K562 (cell line): ENCODE results near the gene ZGLP1. TPM values are rescaled to one million over a fixed set of nuclear protein-coding genes. Genes with fewer than 3 reads are reported as not detected.

ENCODE experiments used
- CTCFL ChIP-seq: IDR thresholded peaks from 2 replicates; pipeline ENCODE4 v1.6.1; 2011; ENCODE audit warnings: borderline replicate concordance, low read depth, mild to moderate bottlenecking, moderate library complexity, low read length; ENCODE audit not compliant: insufficient read depth, poor library complexity, severe bottlenecking
- ELF2 ChIP-seq: fragments of 250-450 bp; sonication (Bioruptor Pico); IDR thresholded peaks from 2 replicates; pipeline ENCODE4 v1.5.0; 2021; ENCODE audit warnings: mild to moderate bottlenecking
- FOXO4 ChIP-seq: fragments of 450-650 bp; formaldehyde crosslinking; IDR thresholded peaks from 2 replicates; pipeline ENCODE4 v1.4.0; 2020; ENCODE audit warnings: mild to moderate bottlenecking, moderate library complexity
- FOXP1 ChIP-seq: sonication (generic); formaldehyde crosslinking; IDR thresholded peaks from 2 replicates; pipeline ENCODE4 v1.8.0; 2022; ENCODE audit warnings: mild to moderate bottlenecking, missing genetic modification reagents
- HMGN3 ChIP-seq: IDR thresholded peaks from 2 replicates; pipeline ENCODE4 v1.6.1; 2011; ENCODE audit warnings: borderline replicate concordance, low read depth, mild to moderate bottlenecking, mixed read lengths, low read length; ENCODE audit not compliant: insufficient read length; ENCODE audit errors: extremely low read depth
- MTA1 ChIP-seq: fragments of 450-650 bp; IDR thresholded peaks from 2 replicates; pipeline ENCODE4 v1.6.1; 2017; ENCODE audit warnings: borderline replicate concordance
- NR4A1 ChIP-seq, 2 experiments: fragments of 250-450 bp in 1 of 2; fragments of 450-650 bp in 1 of 2; sonication (Bioruptor Pico) in 1 of 2; IDR thresholded peaks; 2 replicates each; pipeline versions ENCODE4 v1.4.0 to v1.6.1; 2016 to 2020; ENCODE audit warnings: mild to moderate bottlenecking in 2 of 2, missing compliant biosample characterization in 1 of 2, missing genetic modification characterization in 1 of 2, moderate library complexity in 1 of 2
- RERE ChIP-seq: sonication (generic); formaldehyde crosslinking; IDR thresholded peaks from 2 replicates; pipeline ENCODE4 v1.8.0; 2023; ENCODE audit warnings: missing genetic modification reagents, mild to moderate bottlenecking, borderline replicate concordance
- SUPT5H ChIP-seq: fragments of 450-650 bp; IDR thresholded peaks from 2 replicates; pipeline ENCODE4 v1.6.1; 2016
- TFAM ChIP-seq: fragments of 250-450 bp; sonication (Bioruptor Pico); conservative IDR thresholded peaks from 2 replicates; pipeline ENCODE4 v1.5.0; 2021; ENCODE audit warnings: mild to moderate bottlenecking, moderate library complexity
- ZBTB7A ChIP-seq: IDR thresholded peaks from 2 replicates; pipeline ENCODE4 v1.6.1; 2011; ENCODE audit warnings: low read depth, mild to moderate bottlenecking, low read length, moderate library complexity, borderline replicate concordance; ENCODE audit not compliant: control insufficient read depth
- ZNF324 ChIP-seq: fragments of 250-450 bp; sonication (Bioruptor Pico); IDR thresholded peaks from 2 replicates; pipeline ENCODE4 v1.4.0; 2020; ENCODE audit warnings: mild to moderate bottlenecking
- polyA plus RNA-seq, 8 experiments: library from polyadenylated mRNA; depleted of rRNA in 4 of 8; stranded (reverse) in 5 of 8; unstranded in 3 of 8; fragments of >200 nt; fragmentation: Nextera tagmentation in 2 of 8; fragmentation: Illumina TruSeq in 1 of 8; extraction: Ambion mirVana in 2 of 8; extraction: Trizol in 1 of 8; gene quantifications; 2 replicates each; pipeline versions ENCODE4 v1.2.1 to v1.2.3, GENCODE V29; 2011 to 2014; ENCODE audit warnings: inconsistent platforms in 1 of 8, missing spikeins in 1 of 8
- total RNA-seq, 7 experiments: library from RNA; depleted of rRNA in 6 of 7; stranded (reverse); fragments of >200 nt in 6 of 7; fragmentation: Illumina TruSeq in 2 of 7; extraction: Trizol in 2 of 7; gene quantifications; 2 replicates each; pipeline versions ENCODE4 v1.2.1 to v1.2.3, GENCODE V29; 2011 to 2021; ENCODE audit warnings: low replicate concordance in 1 of 7
- TF ChIP-seq, protein P1 (sequence below): sonication (generic); formaldehyde crosslinking; IDR thresholded peaks from 2 replicates; pipeline ENCODE4 v1.8.1; 2023; ENCODE audit warnings: mild to moderate bottlenecking, missing genetic modification reagents

ZGLP1 gene
- total and polyA plus RNA-seq, 9 of the 15 experiments (the other 6 are each of a cell fraction or from before 2014, with no cell fraction given): 0.24 to 4.5 (median 2.2) TPM

DNA sequence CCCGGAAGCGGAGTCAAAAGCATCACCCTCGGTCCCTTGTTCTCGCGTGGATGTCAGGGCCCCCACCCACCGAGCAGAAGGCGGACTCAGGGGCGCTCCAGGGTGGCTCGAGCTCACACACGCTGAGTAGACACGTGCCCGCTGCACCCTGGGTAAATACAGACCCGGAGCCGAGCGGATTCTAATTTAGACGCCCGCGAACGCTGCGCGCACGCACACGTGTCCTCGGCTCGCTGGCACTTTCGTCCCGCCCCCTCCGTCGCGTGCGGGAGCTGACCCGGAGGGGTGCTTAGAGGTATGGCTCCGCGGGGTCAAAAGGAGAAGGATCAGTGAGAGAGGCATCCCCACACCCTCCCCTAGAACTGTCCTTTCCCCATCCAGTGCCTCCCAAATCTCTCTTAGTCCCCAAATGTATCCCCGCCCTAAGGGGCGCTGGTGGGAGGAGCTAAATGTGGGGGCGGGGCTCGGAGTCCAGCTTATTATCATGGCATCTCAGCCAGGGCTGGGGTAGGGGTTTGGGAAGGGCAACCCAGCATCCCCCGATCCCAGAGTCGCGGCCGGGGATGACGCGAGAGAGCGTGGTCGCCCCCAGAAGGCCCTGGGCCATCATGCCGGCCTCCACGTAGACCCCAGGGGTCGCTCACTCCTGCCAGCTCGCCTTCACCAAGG, 20.3 kb downstream of the ZGLP1 start (continued):
- TF ChIP-seq CTCFL (peak; percentile 34), ZBTB7A (peak; percentile 93), FOXO4 (0 out of 2 replicates have a peak, but pooled peaks have one; percentile 34), HMGN3 (peak; percentile 65), SUPT5H (no peak), ELF2 (CRISPR knock-in tag) (peak; percentile 71; the same call in 1 of the 2 replicates), TFAM (CRISPR knock-in tag) (no peak), FOXP1 (CRISPR knock-in tag) (peak; percentile 88), ZNF324 (CRISPR knock-in tag) (no peak), NR4A1 (CRISPR knock-in tag; IDR thresholded peaks at IDR 0.05) (0 out of 2 replicates have a peak, but pooled peaks have one; percentile 30), NR4A1 (tag; IDR thresholded peaks at IDR 0.05) (no peak), MTA1 (peak; percentile 68; the same call in 1 of the 2 replicates), RERE (CRISPR knock-in tag) (0 out of 2 replicates have a peak, but pooled peaks have one; percentile 48)
- TF ChIP-seq, protein P1, sequence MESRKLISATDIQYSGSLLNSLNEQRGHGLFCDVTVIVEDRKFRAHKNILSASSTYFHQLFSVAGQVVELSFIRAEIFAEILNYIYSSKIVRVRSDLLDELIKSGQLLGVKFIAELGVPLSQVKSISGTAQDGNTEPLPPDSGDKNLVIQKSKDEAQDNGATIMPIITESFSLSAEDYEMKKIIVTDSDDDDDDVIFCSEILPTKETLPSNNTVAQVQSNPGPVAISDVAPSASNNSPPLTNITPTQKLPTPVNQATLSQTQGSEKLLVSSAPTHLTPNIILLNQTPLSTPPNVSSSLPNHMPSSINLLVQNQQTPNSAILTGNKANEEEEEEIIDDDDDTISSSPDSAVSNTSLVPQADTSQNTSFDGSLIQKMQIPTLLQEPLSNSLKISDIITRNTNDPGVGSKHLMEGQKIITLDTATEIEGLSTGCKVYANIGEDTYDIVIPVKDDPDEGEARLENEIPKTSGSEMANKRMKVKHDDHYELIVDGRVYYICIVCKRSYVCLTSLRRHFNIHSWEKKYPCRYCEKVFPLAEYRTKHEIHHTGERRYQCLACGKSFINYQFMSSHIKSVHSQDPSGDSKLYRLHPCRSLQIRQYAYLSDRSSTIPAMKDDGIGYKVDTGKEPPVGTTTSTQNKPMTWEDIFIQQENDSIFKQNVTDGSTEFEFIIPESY (CRISPR knock-in tag): 0 out of 2 replicates have a peak, but pooled peaks have one; percentile 32
